OCI-LY7 (cell line): ENCODE results near the gene BAZ1A. TPM values are rescaled to one million over a fixed set of nuclear protein-coding genes. Genes with fewer than 3 reads are reported as not detected.
A peak's percentile ranks its signal among the peaks of the same experiment; 100 is the strongest.

Source experiments
- BruUV-seq: library from RNA; stranded (reverse); fragments of 400-500 nt; replicated peaks from 2 replicates; lab custom pipeline; 2021; lab: Mats Ljungman, UMichigan
- CTCF ChIA-PET: fragments of 300-600 bp; sonication (Branson Sonifier 250); formaldehyde crosslinking; loops from one replicate; lab custom pipeline; 2022; ENCODE audit warnings: antibody characterized with exemption; ENCODE audit not compliant: unreplicated experiment; lab: Charles Lee
- POLR2A ChIA-PET: fragments of 300-600 bp; sonication (Branson Sonifier 250); formaldehyde crosslinking; loops from one replicate; lab custom pipeline; 2022; ENCODE audit warnings: antibody characterized with exemption; lab: Charles Lee
- DNase-seq: peaks from one replicate; pipeline ENCODE4 v3.0.0-alpha.2; 2015; ENCODE audit warnings: low spot score
- H2AFZ ChIP-seq: fragments of 200-600 bp; sonication (generic), shearing (Covaris generic); 2 replicates; pipeline ENCODE4 v1.6.1; 2014; ENCODE audit warnings: mild to moderate bottlenecking, antibody characterized with exemption, low read length, moderate library complexity
- H3K27ac ChIP-seq: fragments of 200-600 bp; sonication (generic); 2 replicates; pipeline ENCODE4 v1.5.1; 2014; ENCODE audit warnings: mixed run types, low read depth, mild to moderate bottlenecking, moderate library complexity, low read length, inconsistent platforms; ENCODE audit not compliant: poor library complexity, severe bottlenecking
- H3K36me3 ChIP-seq: fragments of 200-600 bp; sonication (generic); 2 replicates; pipeline ENCODE4 v1.6.1; 2014; ENCODE audit warnings: mild to moderate bottlenecking, antibody characterized with exemption, low read length, moderate library complexity, mixed read lengths; ENCODE audit not compliant: insufficient read depth
- H3K4me1 ChIP-seq: fragments of 200-600 bp; sonication (generic); 2 replicates; pipeline ENCODE4 v1.5.1; 2014; ENCODE audit warnings: mild to moderate bottlenecking, low read length; ENCODE audit not compliant: insufficient read depth, poor library complexity, severe bottlenecking
- H3K4me2 ChIP-seq: fragments of 200-600 bp; sonication (generic); 2 replicates; pipeline ENCODE4 v1.6.1; 2014; ENCODE audit warnings: mild to moderate bottlenecking, low read length
- H3K4me3 ChIP-seq: fragments of 200-600 bp; sonication (generic); 2 replicates; pipeline ENCODE4 v1.5.1; 2014; ENCODE audit warnings: mild to moderate bottlenecking, low read depth, low read length; ENCODE audit not compliant: poor library complexity, severe bottlenecking
- H3K79me2 ChIP-seq: fragments of 200-600 bp; sonication (generic); 2 replicates; pipeline ENCODE4 v1.6.1; 2016; ENCODE audit warnings: low read depth, mild to moderate bottlenecking, low read length, moderate library complexity, mixed read lengths; ENCODE audit not compliant: insufficient read depth
- H3K9me2 ChIP-seq: fragments of 200-600 bp; sonication (generic); 2 replicates; pipeline ENCODE4 v1.6.1; 2016; ENCODE audit warnings: mild to moderate bottlenecking, low read length, mixed read lengths; ENCODE audit not compliant: insufficient read depth
- H3K9me3 ChIP-seq: fragments of 200-600 bp; sonication (generic); 2 replicates; pipeline ENCODE4 v1.6.1; 2014; ENCODE audit warnings: mild to moderate bottlenecking, mixed run types, low read length, mixed read lengths
- H4K20me1 ChIP-seq: fragments of 200-600 bp; sonication (generic); 2 replicates; pipeline ENCODE4 v1.6.1; 2014; ENCODE audit warnings: mild to moderate bottlenecking, antibody characterized with exemption, low read length, moderate library complexity, mixed read lengths; ENCODE audit not compliant: insufficient read depth
- EZH2phosphoT487 ChIP-seq: fragments of 200-600 bp; sonication (generic); IDR thresholded peaks from 2 replicates; pipeline ENCODE4 v1.6.1; 2018; ENCODE audit warnings: low read depth, borderline replicate concordance, mild to moderate bottlenecking, mixed run types, antibody characterized with exemption, low read length, moderate library complexity, mixed read lengths
- intact Hi-C: fragments of 100-400 bp; cut with micrococcal nuclease; formaldehyde crosslinking; loops from one replicate; pipeline ENCODE4 v1.10.0; 2022; ENCODE audit not compliant: unreplicated experiment
- total RNA-seq, 2 experiments: library from RNA; depleted of rRNA in 1 of 2; stranded (reverse); fragments of >200 nt in 1 of 2; shearing (Covaris generic) in 1 of 2; gene quantifications; 2 replicates each; pipeline ENCODE4 v1.2.3, GENCODE V29; 2014 to 2022
- TF ChIP-seq, protein P1 (sequence below): fragments of 200-600 bp; sonication (generic); conservative IDR thresholded peaks from 2 replicates; pipeline ENCODE4 v1.5.1; 2014; ENCODE audit warnings: mild to moderate bottlenecking, antibody characterized with exemption, low read length, moderate library complexity, mixed read lengths

Gene BAZ1A
- total RNA-seq, 2 experiments from 2014 or later, result 42.2 to 58.6 TPM

DNA sequence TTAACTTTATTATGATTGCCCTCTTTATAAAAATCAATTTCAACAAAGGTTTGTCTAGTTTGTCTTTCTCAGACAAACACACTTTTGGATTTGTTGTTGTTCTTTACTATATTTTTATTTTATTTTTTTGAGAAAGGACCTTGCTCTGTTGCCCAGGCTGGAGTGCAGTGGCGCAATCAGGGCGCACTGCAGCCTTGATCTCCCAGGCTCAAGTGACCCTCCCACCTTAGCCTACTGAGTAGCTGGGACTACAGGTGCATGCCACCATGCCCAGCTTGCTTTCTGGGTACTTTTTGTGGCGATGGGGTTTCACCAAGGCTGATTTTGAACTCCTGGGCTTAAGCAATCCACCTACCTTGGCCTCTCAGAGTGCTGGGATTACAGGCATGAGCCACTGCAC is 96.4 kb downstream of the BAZ1A start:
- Histone ChIP-seq H2AFZ (no peak overlapping the region), H3K4me3 (no peak overlapping the region), H4K20me1 (no peaks in the 10 kb centered on the region), H3K36me3 (peaks cover 100% of the 10 kb centered on the region), H3K9me2 (no peaks in the 10 kb centered on the region), H3K9me3 (no peaks in the 10 kb centered on the region), H3K4me1 (no peaks in the 10 kb centered on the region), H3K27ac (no peak overlapping the region), H3K4me2 (no peak overlapping the region), H3K79me2 (no peaks in the 10 kb centered on the region)
- ChIA-PET POLR2A (interaction anchor here (0.5 to 2.4 kb wide), 6 partner anchors 8 to 68 kb away, joined by 3 to 10 read pairs (median 3); no protein-coding TSS in a partner anchor), CTCF (no interaction called here)
- no TSS peak for BruUV-seq
- no peak for DNase-seq
- TF ChIP-seq EZH2phosphoT487, result no peak
- TF ChIP-seq, protein P1, sequence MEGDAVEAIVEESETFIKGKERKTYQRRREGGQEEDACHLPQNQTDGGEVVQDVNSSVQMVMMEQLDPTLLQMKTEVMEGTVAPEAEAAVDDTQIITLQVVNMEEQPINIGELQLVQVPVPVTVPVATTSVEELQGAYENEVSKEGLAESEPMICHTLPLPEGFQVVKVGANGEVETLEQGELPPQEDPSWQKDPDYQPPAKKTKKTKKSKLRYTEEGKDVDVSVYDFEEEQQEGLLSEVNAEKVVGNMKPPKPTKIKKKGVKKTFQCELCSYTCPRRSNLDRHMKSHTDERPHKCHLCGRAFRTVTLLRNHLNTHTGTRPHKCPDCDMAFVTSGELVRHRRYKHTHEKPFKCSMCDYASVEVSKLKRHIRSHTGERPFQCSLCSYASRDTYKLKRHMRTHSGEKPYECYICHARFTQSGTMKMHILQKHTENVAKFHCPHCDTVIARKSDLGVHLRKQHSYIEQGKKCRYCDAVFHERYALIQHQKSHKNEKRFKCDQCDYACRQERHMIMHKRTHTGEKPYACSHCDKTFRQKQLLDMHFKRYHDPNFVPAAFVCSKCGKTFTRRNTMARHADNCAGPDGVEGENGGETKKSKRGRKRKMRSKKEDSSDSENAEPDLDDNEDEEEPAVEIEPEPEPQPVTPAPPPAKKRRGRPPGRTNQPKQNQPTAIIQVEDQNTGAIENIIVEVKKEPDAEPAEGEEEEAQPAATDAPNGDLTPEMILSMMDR, result no peak
- intact Hi-C loops, result loop anchor here (1.0 kb wide), 1 partner anchor 14 kb away; no protein-coding TSS in a partner anchor

DNA sequence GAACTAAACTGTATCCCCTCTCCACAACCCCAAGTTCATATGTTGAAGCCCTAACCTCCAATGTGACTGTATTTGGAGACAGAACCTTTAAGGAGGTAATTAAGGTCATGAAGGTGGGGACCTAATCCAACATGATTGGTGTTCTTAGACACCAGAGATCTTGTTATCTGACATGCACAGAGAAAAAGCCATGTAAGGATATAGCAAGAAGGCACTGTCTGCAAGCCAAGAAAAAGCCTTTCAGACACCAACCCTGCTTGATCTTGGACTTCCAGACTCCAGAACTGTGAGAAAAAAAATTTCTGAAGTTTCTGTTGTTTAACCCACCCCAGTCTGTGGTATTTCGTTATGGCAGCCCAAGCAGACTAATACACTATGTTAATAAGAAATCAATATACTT is 98.5 kb downstream of the BAZ1A start:
- Histone ChIP-seq H3K4me3 (no peak overlapping the region), H4K20me1 (no peaks in the 10 kb centered on the region), H3K9me2 (no peaks in the 10 kb centered on the region), H3K9me3 (no peaks in the 10 kb centered on the region), H3K79me2 (no peaks in the 10 kb centered on the region), H3K27ac (no peak overlapping the region), H2AFZ (no peak overlapping the region), H3K4me2 (no peak overlapping the region), H3K36me3 (peaks cover 95% of the 10 kb centered on the region), H3K4me1 (no peaks in the 10 kb centered on the region)
- ChIA-PET CTCF (no interaction called here), POLR2A (interaction anchor here (0.6 to 0.9 kb wide), 2 partner anchors 25 to 58 kb away, joined by 3 read pairs; no protein-coding TSS in a partner anchor)
- intact Hi-C loops, result no loop called here
- no TSS peak for BruUV-seq
- no peak for DNase-seq
- TF ChIP-seq, protein P1, result no peak
- TF ChIP-seq EZH2phosphoT487, result no peak

DNA sequence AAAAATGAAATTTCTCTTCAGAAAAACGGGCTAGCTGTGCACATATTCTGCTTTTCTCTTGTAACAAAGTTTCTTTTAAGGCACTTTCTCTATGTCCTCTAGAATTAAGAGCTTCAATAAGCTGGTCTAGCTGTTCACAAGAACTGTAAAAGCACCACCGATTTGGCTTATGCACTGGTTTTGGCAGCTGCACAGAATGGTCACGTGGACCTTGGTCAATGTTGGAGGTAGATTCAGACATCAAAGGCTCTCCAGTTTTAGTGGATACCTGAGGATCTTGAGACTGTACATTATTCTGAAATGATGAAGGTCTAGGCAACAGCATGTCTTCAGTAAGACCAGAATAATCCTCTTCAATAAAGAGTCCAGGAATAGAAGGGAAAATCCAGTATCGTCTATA is 99.2 kb downstream of the BAZ1A start:
- Histone ChIP-seq H2AFZ (no peak overlapping the region), H3K4me2 (no peak overlapping the region), H3K4me3 (no peak overlapping the region), H4K20me1 (no peaks in the 10 kb centered on the region), H3K4me1 (no peaks in the 10 kb centered on the region), H3K9me2 (no peaks in the 10 kb centered on the region), H3K79me2 (no peaks in the 10 kb centered on the region), H3K9me3 (no peaks in the 10 kb centered on the region), H3K36me3 (peaks cover 95% of the 10 kb centered on the region), H3K27ac (no peak overlapping the region)
- ChIA-PET CTCF (no interaction called here), POLR2A (interaction anchor here (0.6 to 0.8 kb wide), 2 partner anchors 10 to 222 kb away, joined by 4 to 5 read pairs; no protein-coding TSS in a partner anchor)
- TF ChIP-seq, protein P1, result no peak
- no peak for TF ChIP-seq EZH2phosphoT487
- intact Hi-C loops, result no loop called here
- TSS peak; percentile 72 for BruUV-seq
- no peak for DNase-seq
